ENCODE results near the gene SGSH. TPM values are rescaled to one million over a fixed set of nuclear protein-coding genes. Genes with fewer than 3 reads are reported as not detected.

Gene SGSH
- total RNA-seq, 1 experiment from 2014 or later: 19.8 TPM

- H3K4me3 Mint-ChIP-seq: no peak overlapping the region; a peak in 1 of 5 replicates
- WGBS (ENCODE audit: extremely low coverage, insufficient read length, low lambda C conversion rate): 100% methylated on average over 6 of the region's 11 CpGs
Observed at GRCh38 chr17:80223838-80224497, 3.8 kb upstream of the SGSH start.

More at GRCh38 chr17:80223838-80224497, 3.8 kb upstream of the SGSH start:
- no peak overlapping the region for H4K5ac ChIP-seq (ENCODE audit: insufficient read length, low read depth, low read length)
- no peak overlapping the region for H3K56ac ChIP-seq (ENCODE audit: insufficient read length, low read depth, low read length)
- H4K91ac ChIP-seq (ENCODE audit: insufficient read length, low read depth, low read length): no peak overlapping the region
- no peak overlapping the region for H3K9ac ChIP-seq (ENCODE audit: extremely low read depth, insufficient read length, low read length)
- no peak overlapping the region for H2AFZ ChIP-seq (ENCODE audit: low read length)
- H2BK120ac ChIP-seq (ENCODE audit: low read depth, low read length, poor library complexity, severe bottlenecking): no peak overlapping the region
- no peak overlapping the region for H3K4ac ChIP-seq (ENCODE audit: low read depth, low read length)
- peaks cover 5 to 22% (median 16%) of the 10 kb centered on the region in 3 experiments; a peak in 5 of 7 replicates for H3K36me3 Mint-ChIP-seq (ENCODE audit: insufficient read depth in 1 of 3, low read depth in 3 of 3)
- peaks cover 31 to 36% of the 10 kb centered on the region in 2 experiments for H3K4me1 Mint-ChIP-seq
- H2BK5ac ChIP-seq (ENCODE audit: insufficient read length, low read length): no peak overlapping the region
- no peaks in the 10 kb centered on the region for H3K4me1 ChIP-seq (ENCODE audit: insufficient read depth, low read length)
- no peaks in the 10 kb centered on the region for H3K9me3 ChIP-seq (ENCODE audit: control insufficient read depth, low read depth, low read length)
- H3K14ac ChIP-seq (ENCODE audit: insufficient read depth, low read length): no peak overlapping the region
- H4K8ac ChIP-seq (replicated peaks; ENCODE audit: insufficient read length, low read depth, low read length): no peak overlapping the region
- no peaks in the 10 kb centered on the region for H3K27me3 ChIP-seq (ENCODE audit: insufficient read depth, low read length)
- H3K23me2 ChIP-seq (ENCODE audit: insufficient read length, low read depth, low read length, poor library complexity, severe bottlenecking): peaks cover 5% of the 10 kb centered on the region
- DNase-seq: no peak
- no peaks in the 10 kb centered on the region; the same call in 1 of the 2 replicates for H3K27me3 Mint-ChIP-seq (ENCODE audit: low read depth)
- no peaks in the 10 kb centered on the region for H3K79me2 ChIP-seq (ENCODE audit: insufficient read depth, low read length)
- H3K9me3 Mint-ChIP-seq: no peaks in the 10 kb centered on the region
- TF ChIP-seq CTCF (conservative IDR thresholded peaks at IDR 0.05): no peak
- no peaks in the 10 kb centered on the region for H4K20me1 ChIP-seq (ENCODE audit: control insufficient read depth, insufficient read depth, insufficient read length)
- no peaks in the 10 kb centered on the region for H3K79me1 ChIP-seq (ENCODE audit: insufficient read depth, low read depth, low read length, poor library complexity, severe bottlenecking)
- no peak overlapping the region for H3K27ac ChIP-seq (ENCODE audit: insufficient read length, low read depth, low read length)
- no peak overlapping the region for H2AK5ac ChIP-seq (ENCODE audit: insufficient read length, low read length)
- H2BK15ac ChIP-seq (ENCODE audit: low read depth, low read length): no peak overlapping the region
- H2BK20ac ChIP-seq (ENCODE audit: low read depth, low read length, poor library complexity, severe bottlenecking): no peak overlapping the region
- H3K27ac Mint-ChIP-seq: peak overlapping the region; percentile 3 to 18 (median 7); a peak in 4 of 7 replicates
- no peak overlapping the region for H3T11ph ChIP-seq (ENCODE audit: low read length)
- H3K18ac ChIP-seq (ENCODE audit: insufficient read length, low read depth, low read length): no peak overlapping the region
- no peak overlapping the region for H3K4me2 ChIP-seq (ENCODE audit: insufficient read depth, insufficient read length, low read length)
- no peak overlapping the region for H2BK12ac ChIP-seq (ENCODE audit: insufficient read length, low read depth, low read length)
- H3K23ac ChIP-seq (ENCODE audit: insufficient read length, low read depth, low read length): no peak overlapping the region
